Left ventricle myocardium inferior (tissue), 1 donor: ENCODE results near the gene ADAM19. TPM values are rescaled to one million over a fixed set of nuclear protein-coding genes. Genes with fewer than 3 reads are reported as not detected.

Source experiments
- DNase-seq: peaks from one replicate; pipeline ENCODE4 v3.0.0-alpha.2; 2020
- H3K27ac ChIP-seq: fragments of 200-600 bp; replicated peaks from 2 replicates; pipeline ENCODE4 v1.8.0; 2021
- H3K27me3 ChIP-seq: fragments of 200-600 bp; 2 replicates; pipeline ENCODE4 v1.8.0; 2021; ENCODE audit warnings: low read depth
- H3K36me3 ChIP-seq: fragments of 200-600 bp; 2 replicates; pipeline ENCODE4 v1.8.0; 2021
- H3K4me1 ChIP-seq: fragments of 200-600 bp; 2 replicates; pipeline ENCODE4 v1.8.0; 2021
- H3K4me3 ChIP-seq: fragments of 200-600 bp; 2 replicates; pipeline ENCODE4 v1.8.0; 2021; ENCODE audit warnings: mild to moderate bottlenecking, moderate library complexity
- H3K9me3 ChIP-seq: fragments of 200-600 bp; replicated peaks from 2 replicates; pipeline ENCODE4 v1.8.0; 2021
- intact Hi-C: fragments of 100-400 bp; cut with micrococcal nuclease; formaldehyde crosslinking; loops from one replicate; pipeline ENCODE4 v1.11.0; 2022
- total RNA-seq: library from RNA; stranded (reverse); fragmentation: NEBNext Ultra II Directional; extraction: Animal tissue kit (Norgen Biotek cat#: 25700); gene quantifications from one replicate; pipeline ENCODE4 v1.2.1, GENCODE V29; 2021
- TF ChIP-seq, protein P1 (sequence below): fragments of 200-600 bp; IDR thresholded peaks from 2 replicates; pipeline ENCODE4 v1.8.0; 2021; ENCODE audit warnings: antibody characterized with exemption, mild to moderate bottlenecking, borderline replicate concordance
- donor health status: DM: no; HTN: yes; CAD: no; lungs with severe emphysema.

Gene ADAM19
- total RNA-seq, 1 donor from 2014 or later: 17.7 TPM

DNA sequence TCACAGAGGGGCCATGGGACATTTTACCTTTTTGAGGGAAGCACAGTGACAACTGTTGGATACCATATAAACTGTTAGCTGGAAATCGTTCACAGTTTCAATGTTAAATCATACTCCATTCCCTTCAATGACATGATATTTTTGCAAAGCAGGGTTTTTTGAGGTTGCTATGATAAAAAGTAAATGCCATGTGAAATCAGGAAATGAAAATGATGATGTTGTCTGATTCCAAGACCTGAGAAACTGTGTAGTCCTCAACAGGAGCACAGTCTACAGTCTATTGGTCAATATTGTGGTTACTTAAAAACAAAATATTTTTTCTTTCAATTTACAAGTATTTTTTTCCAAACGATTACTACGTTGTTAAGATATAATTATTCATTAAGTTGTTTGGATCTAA, 24.0 kb upstream of the ADAM19 start:
- Histone ChIP-seq H3K27me3 (no peaks in the 10 kb centered on the region), H3K27ac (no peak overlapping the region), H3K4me1 (peaks cover 2% of the 10 kb centered on the region), H3K36me3 (no peaks in the 10 kb centered on the region), H3K4me3 (no peak overlapping the region), H3K9me3 (no peaks in the 10 kb centered on the region)
- TF ChIP-seq, protein P1, sequence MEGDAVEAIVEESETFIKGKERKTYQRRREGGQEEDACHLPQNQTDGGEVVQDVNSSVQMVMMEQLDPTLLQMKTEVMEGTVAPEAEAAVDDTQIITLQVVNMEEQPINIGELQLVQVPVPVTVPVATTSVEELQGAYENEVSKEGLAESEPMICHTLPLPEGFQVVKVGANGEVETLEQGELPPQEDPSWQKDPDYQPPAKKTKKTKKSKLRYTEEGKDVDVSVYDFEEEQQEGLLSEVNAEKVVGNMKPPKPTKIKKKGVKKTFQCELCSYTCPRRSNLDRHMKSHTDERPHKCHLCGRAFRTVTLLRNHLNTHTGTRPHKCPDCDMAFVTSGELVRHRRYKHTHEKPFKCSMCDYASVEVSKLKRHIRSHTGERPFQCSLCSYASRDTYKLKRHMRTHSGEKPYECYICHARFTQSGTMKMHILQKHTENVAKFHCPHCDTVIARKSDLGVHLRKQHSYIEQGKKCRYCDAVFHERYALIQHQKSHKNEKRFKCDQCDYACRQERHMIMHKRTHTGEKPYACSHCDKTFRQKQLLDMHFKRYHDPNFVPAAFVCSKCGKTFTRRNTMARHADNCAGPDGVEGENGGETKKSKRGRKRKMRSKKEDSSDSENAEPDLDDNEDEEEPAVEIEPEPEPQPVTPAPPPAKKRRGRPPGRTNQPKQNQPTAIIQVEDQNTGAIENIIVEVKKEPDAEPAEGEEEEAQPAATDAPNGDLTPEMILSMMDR: no peak
- intact Hi-C loops: no loop called here
- DNase-seq: no peak

DNA sequence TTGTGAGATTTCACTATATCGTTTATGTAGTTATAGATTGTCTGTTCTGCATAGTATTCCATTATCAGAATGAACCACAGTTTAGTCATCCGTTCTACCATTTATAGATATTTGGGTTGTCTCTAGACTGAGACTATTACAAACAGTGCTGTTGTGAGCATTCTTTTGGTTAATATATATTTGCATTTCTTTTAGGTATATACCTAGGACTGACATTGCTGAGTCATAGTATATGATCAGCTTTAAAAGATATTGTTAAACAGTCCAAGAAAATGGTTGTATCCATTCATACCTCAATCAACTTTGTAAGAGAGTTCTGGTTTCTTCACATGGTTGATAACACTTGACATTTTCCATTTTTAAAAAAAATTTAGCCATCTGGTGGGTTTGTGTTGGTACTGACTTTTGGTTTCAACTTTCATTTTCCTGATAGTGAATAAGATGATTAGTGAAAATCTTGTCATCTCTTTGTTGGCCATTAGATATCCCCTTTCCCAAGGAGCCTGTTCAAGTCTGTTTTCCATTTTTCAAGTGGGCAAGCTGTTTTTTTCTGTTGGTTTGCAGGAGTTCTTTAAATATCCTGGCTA, 22.9 kb upstream of the ADAM19 start:
- H3K4me3 ChIP-seq: no peak overlapping the region
- H3K36me3 ChIP-seq: no peaks in the 10 kb centered on the region
- intact Hi-C loops: no loop called here
- no peak overlapping the region for H3K27ac ChIP-seq
- peaks cover 10% of the 10 kb centered on the region for H3K4me1 ChIP-seq
- H3K9me3 ChIP-seq: no peaks in the 10 kb centered on the region
- H3K27me3 ChIP-seq: no peaks in the 10 kb centered on the region
- no peak for DNase-seq
- TF ChIP-seq, protein P1: no peak

DNA sequence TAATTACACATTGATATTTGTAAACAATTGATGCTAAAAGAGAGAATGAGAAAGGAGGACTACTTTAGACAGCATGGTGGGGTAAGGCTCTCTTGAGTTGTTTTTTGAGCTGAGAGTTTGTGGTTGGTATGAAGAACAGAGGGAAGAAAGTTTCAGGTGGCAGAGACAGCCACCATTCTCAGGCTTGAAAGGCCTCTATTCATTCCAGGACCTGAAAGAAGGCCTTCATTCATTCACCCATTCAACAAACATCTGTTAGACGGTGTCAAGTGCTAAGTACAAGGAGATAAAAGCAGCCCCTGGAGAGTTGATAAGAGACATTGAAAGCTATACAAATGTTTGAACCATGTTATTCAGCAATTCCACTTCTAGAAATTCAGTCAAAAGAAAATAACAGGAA, 21.7 kb upstream of the ADAM19 start:
- peaks cover 21% of the 10 kb centered on the region for H3K4me1 ChIP-seq
- no peak overlapping the region for H3K4me3 ChIP-seq

DNA sequence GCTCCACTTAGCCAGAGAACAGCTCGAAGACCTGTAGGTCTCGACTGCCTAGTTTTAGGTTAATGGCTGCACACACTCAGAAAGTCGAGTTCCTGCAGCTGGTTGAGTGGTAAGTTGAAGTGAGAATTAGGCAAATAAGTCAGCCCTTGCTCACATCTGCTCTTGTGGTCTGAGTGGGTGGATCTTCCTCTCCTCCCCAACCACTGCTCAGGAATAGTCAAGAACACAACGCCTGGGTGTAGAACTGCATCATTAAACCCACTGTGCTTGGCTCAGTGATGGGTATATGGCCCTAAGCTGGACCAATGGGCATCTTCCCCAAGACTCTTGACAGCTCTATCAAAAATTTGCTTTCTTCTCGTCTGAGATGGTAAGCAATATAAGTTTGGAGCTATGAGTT, 20.9 kb upstream of the ADAM19 start:
- H3K27me3 ChIP-seq: no peaks in the 10 kb centered on the region
- H3K4me1 ChIP-seq: peaks cover 23% of the 10 kb centered on the region
- intact Hi-C loops: no loop called here
- no peak overlapping the region for H3K27ac ChIP-seq
- H3K4me3 ChIP-seq: no peak overlapping the region
- no peaks in the 10 kb centered on the region for H3K9me3 ChIP-seq
- no peak for DNase-seq
- TF ChIP-seq, protein P1: no peak
- H3K36me3 ChIP-seq: no peaks in the 10 kb centered on the region

More for the DNA sequence above, 21.7 kb upstream of the ADAM19 start:
- Histone ChIP-seq H3K27me3 (no peaks in the 10 kb centered on the region), H3K9me3 (no peaks in the 10 kb centered on the region), H3K27ac (no peak overlapping the region), H3K36me3 (no peaks in the 10 kb centered on the region)
- DNase-seq: no peak
- TF ChIP-seq, protein P1: no peak
- intact Hi-C loops: no loop called here

DNA sequence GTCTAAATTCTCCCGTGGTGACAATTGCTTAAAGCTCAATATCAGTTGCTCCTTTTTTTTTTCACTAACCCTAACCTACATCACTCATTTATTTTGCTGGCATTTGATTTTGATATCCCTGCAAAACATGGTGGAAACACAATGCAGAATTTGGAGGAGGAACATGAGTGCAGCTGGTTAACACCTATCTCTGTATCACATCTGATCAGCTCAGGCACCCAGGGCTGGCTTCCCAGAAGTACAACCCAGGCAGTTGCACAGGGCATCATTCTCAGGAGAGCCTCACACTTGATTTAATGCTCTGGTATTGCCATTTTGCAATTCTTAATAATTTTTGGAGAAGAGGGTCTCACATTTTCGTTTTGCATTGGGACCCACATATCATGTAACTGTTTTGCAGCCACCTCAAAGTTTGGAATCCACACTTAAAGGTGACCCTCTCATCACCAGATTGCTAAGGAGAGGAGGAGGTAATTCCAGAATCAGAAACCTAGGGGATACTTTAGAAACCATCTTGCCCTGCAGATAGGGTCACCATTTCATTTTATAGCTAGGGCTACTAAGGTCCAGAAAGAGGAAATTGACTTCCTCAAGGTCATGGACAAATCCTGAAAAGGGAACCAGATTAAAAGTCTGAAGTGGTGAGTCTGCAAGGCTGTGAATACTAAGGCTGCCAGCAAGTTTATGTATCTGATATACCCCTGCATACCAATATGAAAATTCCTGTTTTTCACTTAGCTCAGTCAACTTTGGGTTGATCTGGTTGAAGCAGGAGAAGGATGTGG, 19.3 kb upstream of the ADAM19 start:
- Histone ChIP-seq H3K9me3 (no peaks in the 10 kb centered on the region), H3K36me3 (no peaks in the 10 kb centered on the region), H3K4me1 (peaks cover 23% of the 10 kb centered on the region), H3K4me3 (no peak overlapping the region), H3K27me3 (no peaks in the 10 kb centered on the region), H3K27ac (no peak overlapping the region)
- TF ChIP-seq, protein P1: no peak
- intact Hi-C loops: no loop called here
- no peak for DNase-seq
